GM19035 (cell line): ENCODE results near the gene C19orf38.
"Not testable (repeated sequence)": the region's sequence is repeated elsewhere in the genome, so short reads cannot be mapped to it uniquely, and the experiment has no call there.

Source experiments
- ATAC-seq: cut with Tn5 transposase; IDR thresholded peaks from one replicate; pipeline ENCODE4 v1.9.1; 2021; ENCODE audit not compliant: unreplicated experiment

Gene C19orf38

GRCh38 chr19:10820173-10820572, 28.0 kb upstream of the C19orf38 start:
- ATAC-seq, result no peak

- no peak for ATAC-seq
Measured at GRCh38 chr19:10823690-10824089, 24.5 kb upstream of the C19orf38 start.

GRCh38 chr19:10826231-10826630, 22.0 kb upstream of the C19orf38 start:
- ATAC-seq, result no peak

- ATAC-seq, result no peak
Measured at GRCh38 chr19:10826846-10827245, 21.4 kb upstream of the C19orf38 start.

- no peak for ATAC-seq
Measured at GRCh38 chr19:10828981-10829821, 19.0 kb upstream of the C19orf38 start.

DNA sequence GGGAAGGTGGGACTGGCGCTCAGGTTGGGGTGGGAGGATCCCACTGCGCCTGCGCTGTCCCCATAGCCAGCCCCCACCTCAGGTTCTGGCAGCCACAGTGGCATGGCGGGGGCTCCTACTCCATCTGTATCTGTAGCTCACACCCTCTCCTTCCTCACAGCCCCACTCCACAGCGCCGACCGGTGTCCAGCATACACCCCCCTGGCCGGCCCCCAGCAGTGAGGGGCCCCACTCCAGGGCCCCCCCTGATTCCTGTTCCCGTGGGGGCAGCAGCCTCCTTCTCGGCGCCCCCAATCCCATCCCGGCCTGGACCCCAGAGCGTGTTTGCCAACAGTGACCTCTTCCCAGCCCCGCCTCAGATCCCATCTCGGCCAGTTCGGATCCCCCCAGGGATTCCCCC, 18.2 kb upstream of the C19orf38 start:
- no peak for ATAC-seq

DNA sequence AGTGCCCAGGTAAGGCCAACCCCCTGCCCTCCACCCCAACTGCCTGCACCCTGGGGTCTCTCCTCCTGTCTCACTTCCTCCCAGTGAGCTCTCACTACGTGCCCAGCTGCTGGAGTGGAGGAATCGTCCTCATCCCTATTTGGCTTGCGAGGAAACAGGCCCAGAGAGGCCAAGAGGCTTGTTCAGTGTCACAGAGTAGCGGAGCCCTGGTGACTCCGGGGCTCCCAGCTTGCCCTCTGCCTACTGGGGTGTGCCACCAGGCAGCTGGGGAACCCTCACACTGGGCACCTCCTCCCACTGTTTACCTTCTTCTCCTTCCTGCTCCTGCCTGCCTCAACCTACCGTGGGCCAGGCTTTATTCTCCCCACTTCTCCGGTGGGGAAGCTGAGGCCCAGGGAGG, 17.8 kb upstream of the C19orf38 start:
- no peak for ATAC-seq

DNA sequence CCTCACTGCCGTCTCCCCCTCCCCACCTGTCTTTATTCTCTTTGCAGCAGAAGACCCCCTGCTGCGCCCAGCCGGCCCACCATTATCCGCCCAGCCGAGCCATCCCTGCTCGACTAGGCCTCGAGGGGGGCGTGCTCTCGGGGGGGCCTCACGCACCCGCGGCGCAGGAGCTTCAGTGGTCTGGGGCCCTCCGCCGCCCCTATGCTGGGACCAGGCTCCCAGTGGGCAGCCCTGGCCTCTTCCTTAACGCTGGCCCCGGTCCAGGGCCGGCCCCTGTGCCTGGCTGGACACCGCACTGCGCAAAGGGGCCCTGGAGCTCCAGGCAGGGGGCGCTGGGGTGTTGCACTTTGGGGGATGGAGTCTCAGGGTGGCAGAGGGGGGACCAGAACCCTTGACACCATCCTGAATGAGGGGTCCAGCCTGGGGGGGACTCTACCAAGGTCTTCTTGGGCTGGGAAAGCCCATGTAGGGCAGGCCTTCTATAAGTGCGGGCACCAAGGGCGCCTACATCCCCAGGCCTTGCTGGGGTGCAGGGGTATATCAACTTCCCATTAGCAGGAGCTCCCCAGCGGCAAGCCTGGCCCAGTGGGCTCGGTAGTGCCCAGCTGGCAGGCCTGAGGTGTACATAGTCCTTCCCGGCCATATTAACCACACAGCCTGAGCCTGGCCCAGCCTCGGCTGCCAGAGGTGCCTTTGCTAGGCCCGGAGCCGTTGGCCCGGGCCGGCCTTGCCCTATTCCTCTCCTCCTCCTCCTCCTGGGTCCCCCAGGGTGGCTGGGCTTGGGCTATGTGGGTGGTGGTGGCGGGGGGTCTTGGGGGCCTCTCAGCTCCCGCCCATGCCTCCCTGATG, 17.1 kb upstream of the C19orf38 start:
- no peak for ATAC-seq

DNA sequence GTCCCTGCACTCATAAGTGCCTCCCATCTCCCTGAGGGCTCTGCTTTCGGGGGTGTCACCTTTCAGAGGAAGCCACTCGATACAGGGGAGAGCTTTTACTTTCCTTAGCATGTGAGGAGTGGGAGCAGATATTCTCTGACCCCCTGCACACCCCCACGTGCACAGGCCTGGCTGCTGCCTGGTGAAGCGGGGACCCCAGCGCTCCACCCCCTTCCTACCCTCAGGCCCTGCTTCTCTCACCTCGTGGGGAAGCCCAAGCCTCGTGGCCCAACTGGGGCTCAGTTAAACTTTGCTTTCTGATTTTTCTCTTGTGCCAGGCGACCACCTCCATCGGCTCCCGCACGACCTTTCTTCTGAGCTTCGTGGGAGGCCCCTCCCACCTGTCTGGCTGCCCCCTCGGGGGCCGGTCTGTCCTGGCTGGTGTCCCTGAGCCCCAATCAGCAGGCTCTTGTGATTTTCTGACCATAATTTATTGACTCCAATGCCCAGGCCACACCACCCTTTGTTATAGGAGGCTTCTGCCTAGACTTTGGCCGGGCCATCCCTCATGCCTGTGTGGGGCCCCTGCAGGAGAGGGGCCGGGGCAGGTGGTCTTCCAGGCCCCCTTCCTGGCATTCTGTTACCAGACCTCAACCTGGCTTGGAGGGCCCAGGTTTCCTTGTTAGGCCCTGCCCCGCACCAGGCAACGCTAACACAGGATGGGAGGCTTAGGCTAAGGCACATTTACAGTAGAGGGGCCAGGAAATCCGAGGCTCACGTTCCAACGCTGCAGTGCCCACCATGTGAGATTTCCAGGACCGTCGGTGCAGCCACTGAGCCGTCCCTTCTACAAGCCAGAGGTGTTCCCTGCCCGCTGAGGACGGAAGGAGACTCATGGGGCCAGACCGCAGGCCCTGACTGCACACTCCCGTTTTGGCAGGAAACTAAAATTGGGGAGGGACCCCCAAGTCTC, 16.0 kb upstream of the C19orf38 start:
- ATAC-seq, result no peak

DNA sequence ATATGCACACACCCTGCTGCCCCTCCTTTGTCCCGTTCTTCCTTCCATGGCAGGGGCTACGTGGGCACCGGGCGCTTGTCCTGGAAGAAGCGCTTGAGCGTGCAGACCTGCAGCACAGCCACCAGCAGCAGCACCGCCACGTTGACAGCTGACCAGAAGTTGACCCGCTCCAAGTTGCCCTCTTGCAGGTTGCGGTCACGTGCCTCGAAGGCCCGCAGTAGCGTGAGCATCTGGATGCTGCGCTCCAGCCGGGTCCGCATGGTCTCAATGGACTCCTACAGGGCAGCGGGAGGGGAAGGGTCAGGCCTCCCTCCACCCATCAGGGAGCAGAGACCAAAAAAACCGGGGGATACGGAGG, 15.3 kb upstream of the C19orf38 start:
- no peak for ATAC-seq

DNA sequence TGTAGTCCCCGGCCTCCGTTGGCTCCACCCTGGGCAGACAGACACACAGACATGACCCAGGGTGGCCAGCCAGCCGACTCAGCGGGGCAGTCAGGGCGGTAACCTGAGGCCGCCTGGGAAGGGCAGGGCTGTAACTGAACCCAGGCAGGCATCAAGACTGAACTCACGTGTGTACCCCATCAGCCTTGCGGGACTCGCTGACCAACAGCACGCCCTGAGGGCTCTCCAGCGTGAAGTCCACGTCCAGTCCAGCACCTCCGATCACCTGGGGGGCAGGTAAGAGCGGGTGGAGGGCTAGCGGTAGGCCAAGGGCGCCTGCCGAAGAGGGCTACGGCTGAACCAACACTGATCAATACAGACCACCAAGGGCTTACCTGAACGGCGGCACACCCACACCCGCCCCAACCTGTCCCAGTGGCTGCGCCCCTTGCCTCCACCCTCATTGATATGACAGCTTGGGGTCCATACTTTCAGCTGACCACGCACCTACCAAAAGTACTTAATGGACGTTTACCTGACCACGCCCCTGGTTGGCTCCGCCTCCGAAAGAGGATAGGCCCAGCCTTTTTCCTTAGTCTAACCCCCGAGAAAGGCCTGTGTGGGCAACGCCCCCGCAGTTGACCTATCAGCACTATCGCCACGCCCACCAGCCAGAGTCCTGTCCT, 13.0 kb upstream of the C19orf38 start:
- peak; percentile 2 for ATAC-seq

GRCh38 chr19:10835754-10836478, 12.3 kb upstream of the C19orf38 start, which contains the start of gene TMED1:
TMED1 (minus strand) TSS chr19:10836212; CDS start chr19:10836191, 21 bp downstream.
- ATAC-seq, result peak; percentile 74

DNA sequence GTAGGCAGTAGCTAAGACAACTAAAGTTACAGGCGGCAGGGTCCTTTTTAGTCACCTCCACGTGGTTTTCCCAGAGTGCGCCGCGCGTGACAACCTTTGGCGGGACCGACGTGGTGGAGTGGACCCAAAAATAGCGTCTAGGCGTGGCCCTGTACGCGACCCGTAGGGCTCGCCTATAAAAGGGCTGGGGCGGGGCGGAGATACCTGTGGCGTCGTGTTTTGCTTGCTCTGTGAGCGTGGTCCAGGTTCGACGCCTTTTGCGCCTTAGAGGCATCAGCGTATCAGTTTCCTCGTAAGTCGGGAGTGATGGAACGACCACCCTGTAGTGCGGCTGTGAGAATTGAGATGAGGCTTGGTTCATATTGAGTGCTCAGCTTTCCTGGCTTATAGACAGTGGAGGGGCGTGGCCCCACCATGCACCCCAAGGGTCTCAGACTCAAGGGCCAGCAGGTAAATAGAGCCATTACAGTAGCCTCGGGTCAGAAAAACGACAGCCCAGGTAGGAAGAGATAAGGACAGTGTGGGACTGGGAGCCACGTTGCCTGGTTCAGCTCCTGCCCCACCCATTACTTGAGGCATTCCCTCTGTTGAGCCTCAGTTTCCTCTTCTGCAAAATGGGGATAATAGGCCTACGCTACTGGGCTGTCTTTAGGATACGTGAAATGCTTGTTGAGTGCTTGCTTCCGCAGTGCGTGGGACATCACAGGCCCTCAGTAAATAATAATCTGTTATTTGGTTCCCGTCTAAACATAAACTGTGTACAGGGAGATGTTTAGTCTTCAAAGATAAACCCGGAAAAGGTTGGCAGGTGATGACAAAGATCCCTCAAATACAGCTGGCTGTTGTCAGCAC, 11.5 kb upstream of the C19orf38 start:
- ATAC-seq, result peak; percentile 13

GRCh38 chr19:10837649-10838048, 10.6 kb upstream of the C19orf38 start:
- ATAC-seq, result not testable (repeated sequence)

DNA sequence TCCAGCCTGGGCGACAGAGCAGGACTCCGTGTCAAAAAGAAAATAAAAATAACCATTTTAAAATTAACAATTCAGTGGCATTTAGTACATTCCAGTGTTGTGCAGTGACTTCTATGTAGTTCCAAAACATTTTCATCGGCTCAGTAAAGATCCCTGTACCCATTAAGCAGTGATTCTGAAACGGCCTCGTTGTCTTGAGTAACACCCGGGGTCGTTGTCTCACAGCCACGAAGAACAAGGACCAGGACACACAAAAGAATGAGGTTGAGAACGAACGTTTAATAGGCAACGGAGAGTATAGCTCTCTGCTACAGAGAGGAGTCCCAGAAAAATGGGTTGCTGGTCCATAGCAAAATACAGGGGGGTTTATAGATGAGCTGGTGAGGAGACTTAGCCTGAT, 9.8 kb upstream of the C19orf38 start:
- ATAC-seq, result no peak

DNA sequence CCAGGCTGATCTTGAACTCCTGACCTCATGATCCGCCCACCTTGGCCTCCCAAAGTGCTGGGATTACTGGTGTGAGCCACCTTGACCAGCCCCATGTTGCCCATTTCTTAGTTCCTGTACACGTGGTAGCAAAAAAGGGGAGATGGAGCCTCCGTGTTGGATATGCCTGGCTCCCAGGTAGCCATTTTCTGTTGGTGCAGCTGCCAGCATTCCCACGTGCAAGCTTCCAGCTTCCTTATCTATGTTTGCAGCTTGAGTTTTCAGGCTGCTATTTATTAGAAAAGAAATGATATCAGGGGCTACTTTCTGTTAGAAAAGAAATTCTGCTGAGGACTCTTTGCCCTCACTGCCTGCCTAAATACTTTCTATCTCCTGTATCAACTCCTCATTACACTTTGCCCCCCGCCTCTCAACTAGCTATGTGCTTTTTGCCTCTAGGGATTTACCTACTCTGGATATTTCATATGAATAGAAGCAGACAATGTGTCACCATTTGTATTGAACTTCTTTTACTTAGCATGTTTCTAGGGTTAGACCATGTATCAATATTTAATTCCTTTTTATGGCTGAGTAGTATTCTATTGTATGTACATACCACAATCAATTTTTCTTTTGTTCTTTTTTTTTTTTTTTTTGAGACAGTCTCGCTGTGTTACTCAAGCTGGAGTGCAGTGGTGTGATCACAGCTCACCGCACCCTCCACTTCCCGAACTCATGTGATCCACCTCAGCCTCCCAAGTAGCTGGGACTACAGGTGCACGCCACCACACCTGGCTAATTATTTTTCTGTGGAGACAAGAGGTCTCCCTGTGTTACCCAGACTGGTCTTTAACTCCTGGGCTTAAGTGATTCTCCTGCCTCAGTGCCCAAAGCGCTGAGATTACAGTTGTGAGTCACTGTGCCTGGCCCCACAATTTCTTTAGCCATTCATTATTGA, 8.8 kb upstream of the C19orf38 start:
- no peak for ATAC-seq

- ATAC-seq, result no peak
Measured at GRCh38 chr19:10842788-10843187, 5.4 kb upstream of the C19orf38 start.
